Stimulated activated CD4-positive, alpha-beta T cell treated with anti-CD3 and anti-CD28 coated beads, Interleukin-12 subunit alpha, Interleukin-12 subunit beta, amount 100 ng/mL, for 24 hours (primary cell): ENCODE measurements around the gene BUD23.
"Not testable (repeated sequence)": the region's sequence is repeated elsewhere in the genome, so short reads cannot be mapped to it uniquely, and the experiment has no call there.

Experiments used
- DNase-seq, 2 experiments: peaks; one replicate each; pipeline ENCODE4 v3.0.0-alpha.2; 2020; ENCODE audit warnings: low read depth in 2 of 2

Gene BUD23

GRCh38 chr7:73718905-73719805 lies 35.8 kb downstream of the BUD23 start, which contains the start of gene STX1A:
TSS of gene STX1A (minus strand) at chr7:73719669. CDS start at chr7:73719631, 38 bp downstream.
- DNase-seq = peak in 1 of 2 experiments; percentile 58

- no peak for DNase-seq
These were observed 36.4 kb downstream of the BUD23 start for GRCh38 chr7:73719806-73720169.

GRCh38 chr7:73720443-73720842 lies 37.0 kb downstream of the BUD23 start:
- not testable (repeated sequence) for DNase-seq

GRCh38 chr7:73721377-73721817 lies 38.0 kb downstream of the BUD23 start:
- DNase-seq = no peak

GRCh38 chr7:73722182-73722581 lies 38.8 kb downstream of the BUD23 start:
- not testable (repeated sequence) for DNase-seq

GRCh38 chr7:73722785-73723184 lies 39.4 kb downstream of the BUD23 start:
- DNase-seq = no peak

GRCh38 chr7:73723813-73724212 lies 40.4 kb downstream of the BUD23 start:
- no peak for DNase-seq

GRCh38 chr7:73726083-73726466 lies 42.7 kb downstream of the BUD23 start:
- DNase-seq = no peak

- DNase-seq = no peak
These were observed 44.6 kb downstream of the BUD23 start for GRCh38 chr7:73727952-73728351.

GRCh38 chr7:73728551-73728950 lies 45.2 kb downstream of the BUD23 start:
- DNase-seq = no peak

- no peak for DNase-seq
These were observed 47.1 kb downstream of the BUD23 start for GRCh38 chr7:73730485-73730884.

- no peak for DNase-seq
These were observed 49.0 kb downstream of the BUD23 start for GRCh38 chr7:73732397-73732796.

DNA sequence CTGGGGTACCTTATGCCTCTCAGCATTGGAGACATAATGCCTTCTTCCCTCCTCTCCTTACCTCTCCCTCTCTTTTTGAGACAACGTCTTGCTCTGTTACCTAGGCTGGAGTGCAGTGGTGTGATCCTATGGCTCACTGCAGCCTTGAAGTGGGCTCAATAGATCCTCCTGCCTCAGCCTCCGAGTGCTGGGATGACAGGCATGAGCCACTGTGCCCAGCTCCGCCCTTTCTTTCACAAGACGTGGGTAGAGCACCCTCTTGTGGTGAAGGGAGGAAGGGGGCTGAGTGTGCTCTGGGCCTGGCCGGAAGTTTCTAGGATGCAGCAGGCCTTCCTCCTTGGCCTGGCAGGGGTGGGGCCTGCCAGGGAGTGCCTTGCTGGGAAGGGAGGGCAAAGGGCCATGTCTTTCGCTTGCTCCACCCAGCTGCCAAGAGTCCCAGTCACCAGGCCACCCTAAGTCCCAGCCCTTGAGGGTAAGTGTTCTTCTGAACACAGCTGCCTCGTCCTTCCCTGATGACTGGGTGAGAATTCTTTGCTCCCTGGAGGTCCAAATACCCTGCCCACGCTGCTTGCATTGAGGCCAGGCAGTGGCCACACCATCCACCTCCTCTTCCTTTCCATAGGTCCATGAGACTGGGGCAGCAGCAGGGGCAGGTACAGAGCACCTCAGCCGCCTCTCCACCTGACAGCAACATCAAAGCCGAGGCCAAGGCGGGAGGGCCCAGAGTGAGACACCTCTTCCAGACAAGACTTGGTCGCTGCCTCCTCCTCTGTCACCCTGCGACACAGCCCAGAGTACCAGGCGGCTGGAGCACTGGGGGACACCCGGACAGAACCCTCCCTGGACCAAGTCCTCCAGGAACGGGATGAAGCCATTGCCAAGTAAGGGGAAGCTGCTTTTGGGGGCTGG lies 51.5 kb downstream of the BUD23 start:
- peak; percentile 71 to 79 for DNase-seq

DNA sequence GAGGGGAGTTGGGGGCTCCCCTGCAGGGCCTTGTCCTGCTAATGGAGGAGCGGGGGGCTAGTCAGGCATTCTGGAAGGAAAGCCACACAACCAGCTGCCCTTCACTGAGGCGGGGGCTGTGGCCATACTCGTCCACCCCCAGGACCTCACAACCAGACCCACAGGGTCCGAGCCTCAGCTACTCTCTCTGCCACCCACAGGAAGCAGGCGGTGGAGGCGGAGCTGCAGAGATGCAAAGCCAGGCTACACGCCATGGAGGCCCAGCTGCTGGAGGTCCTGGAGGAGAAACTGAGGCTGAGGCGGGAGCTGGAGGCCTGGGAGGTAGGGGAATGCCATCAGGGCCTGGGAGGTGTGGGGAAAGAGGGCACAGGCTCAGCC lies 52.1 kb downstream of the BUD23 start:
- no peak for DNase-seq

DNA sequence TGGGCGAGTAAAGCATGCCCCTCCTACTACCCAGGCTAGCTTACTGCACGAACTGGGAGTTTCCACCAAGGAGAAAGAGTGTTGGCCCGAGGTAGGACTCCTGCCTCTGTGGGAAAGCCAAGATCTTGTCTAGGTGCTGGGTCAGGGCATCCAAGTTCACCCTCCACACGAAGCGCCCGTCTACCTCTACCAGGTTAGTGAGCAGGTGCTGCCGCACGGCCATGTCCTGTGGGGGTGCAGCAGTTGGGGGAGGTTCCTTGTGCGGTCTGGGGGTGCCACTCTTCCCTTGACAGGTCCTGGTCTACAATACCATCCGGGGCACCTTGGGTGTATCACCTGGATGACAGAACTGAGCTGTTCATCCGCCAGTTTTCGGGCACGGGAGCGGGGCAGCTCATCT lies 53.5 kb downstream of the BUD23 start:
- no peak for DNase-seq

DNA sequence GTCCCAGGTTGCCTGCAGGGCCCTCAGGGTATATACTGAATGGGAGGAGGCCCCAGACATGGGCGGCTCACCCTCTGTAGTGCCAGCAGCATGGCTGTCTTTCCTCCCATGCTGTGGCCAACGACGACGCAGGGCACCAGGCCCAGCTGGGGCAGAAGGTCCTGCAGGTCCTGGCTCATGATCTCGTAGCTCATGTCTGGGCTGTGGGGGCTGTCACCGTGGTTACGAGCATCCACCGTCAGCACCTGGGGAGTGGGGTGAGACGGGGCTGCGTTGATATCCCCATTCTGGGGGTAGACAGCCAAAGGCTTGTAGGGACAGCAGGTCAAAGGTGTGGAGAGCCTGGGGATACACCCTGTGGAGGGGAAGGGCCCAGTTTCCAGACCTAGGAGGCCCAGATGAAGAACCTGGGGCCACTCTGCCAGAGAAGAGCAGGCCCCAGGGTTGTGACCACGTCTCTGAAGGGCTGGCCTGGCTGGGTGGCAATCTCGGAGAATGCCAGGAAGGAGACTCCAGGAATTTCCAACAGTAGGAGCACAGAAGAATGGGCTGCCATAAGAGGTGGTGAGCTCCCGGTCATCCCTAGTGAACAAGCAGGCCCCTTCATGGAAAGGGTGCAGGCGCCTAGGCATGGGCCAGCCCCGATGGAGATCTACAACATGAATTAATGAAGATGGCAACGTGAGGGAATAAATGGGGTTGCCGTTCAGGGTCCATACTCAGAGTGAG lies 54.3 kb downstream of the BUD23 start:
- DNase-seq = no peak

- DNase-seq = peak; percentile 43 to 66
These were observed 54.8 kb downstream of the BUD23 start for GRCh38 chr7:73738220-73738611.

- peak; percentile 98 to 99 for DNase-seq
These were observed 55.4 kb downstream of the BUD23 start, which contains the start of gene ABHD11 for GRCh38 chr7:73738612-73739386. TSS of gene ABHD11 (minus strand) at chr7:73738802. CDS start at chr7:73738770, 32 bp downstream.

DNA sequence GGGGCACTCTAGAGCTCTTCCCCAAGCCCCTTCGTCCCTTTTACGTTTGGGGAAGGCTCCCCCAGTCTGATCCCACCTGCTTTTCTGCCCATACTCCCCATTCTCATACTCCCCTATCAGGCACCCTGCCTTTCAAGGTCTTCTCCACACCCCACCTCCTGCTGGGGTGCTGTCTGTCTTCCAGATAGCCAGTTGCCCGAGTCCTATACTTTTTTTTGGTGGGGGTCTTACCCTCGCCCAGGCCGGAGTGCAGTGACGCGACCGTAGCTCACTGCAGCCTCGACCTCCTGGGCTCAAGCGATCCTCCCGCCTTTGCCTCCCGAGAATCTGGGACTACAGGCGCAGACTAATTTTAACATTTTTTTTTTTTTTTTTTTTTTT lies 56.0 kb downstream of the BUD23 start:
- DNase-seq = no peak

DNA sequence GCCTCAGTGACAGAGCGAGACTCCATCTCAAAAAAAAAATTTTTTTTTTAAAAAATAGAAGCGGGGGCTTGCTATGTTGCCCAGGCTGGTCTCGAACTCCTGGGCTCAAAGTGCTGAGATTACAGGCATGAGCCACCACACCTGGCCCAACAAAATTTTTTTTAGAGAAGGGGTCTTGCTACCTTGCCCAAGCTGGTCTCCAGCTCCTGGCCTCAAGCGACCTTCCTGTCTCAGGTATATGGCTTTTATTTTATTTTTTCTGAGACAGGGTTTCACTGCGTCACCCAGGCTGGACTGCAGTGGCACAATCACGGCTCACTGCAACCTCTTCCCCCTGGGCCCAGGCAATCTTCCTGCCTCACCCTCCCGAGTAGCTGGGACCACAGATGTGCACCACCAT lies 56.8 kb downstream of the BUD23 start:
- no peak for DNase-seq

GRCh38 chr7:73740771-73741170 lies 57.4 kb downstream of the BUD23 start:
- DNase-seq = no peak
